ENCODE results near the gene REEP5. TPM values are rescaled to one million over a fixed set of nuclear protein-coding genes. Genes with fewer than 3 reads are reported as not detected.
"Not testable (repeated sequence)": the region's sequence is repeated elsewhere in the genome, so short reads cannot be mapped to it uniquely, and the experiment has no call there.

REEP5 gene
- polyA plus RNA-seq, 6 donors from 2014 or later = 92.3 to 138 (median 101) TPM

GRCh38 chr5:112923148-112923917 lies 1.3 kb upstream of the REEP5 start:
- Mint-ChIP-seq H3K27ac (peak overlapping the region; percentile 69 to 99 (median 94)), H3K36me3 (peaks cover 0 to 7% of the 10 kb centered on the region in 2 donors), H3K9me3 (no peaks in the 10 kb centered on the region), H3K4me3 (peak overlapping the region; percentile 77 to 98 (median 87)), H3K4me1 (peaks cover 39 to 84% (median 58%) of the 10 kb centered on the region in 3 donors), H3K27me3 (no peaks in the 10 kb centered on the region)
- peak; percentile 81 for DNase-seq
- peak; percentile 53 to 55 for ATAC-seq (ENCODE audit: low read depth in 2 of 2)

GRCh38 chr5:112921026-112921832 lies 798 bp downstream of the REEP5 start:
- peaks cover 1 to 18% of the 10 kb centered on the region in 2 donors for H3K36me3 Mint-ChIP-seq
- peak overlapping the region in 5 of 6 donors; percentile 26 to 92 (median 84) for H3K27ac Mint-ChIP-seq
- peak overlapping the region; percentile 77 to 98 (median 90) for H3K4me3 Mint-ChIP-seq
- DNase-seq = peak; percentile 62
- H3K9me3 Mint-ChIP-seq = no peaks in the 10 kb centered on the region
- peak; percentile 40 to 41 for ATAC-seq (ENCODE audit: low read depth in 2 of 2)
- no peaks in the 10 kb centered on the region for H3K27me3 Mint-ChIP-seq
- H3K4me1 Mint-ChIP-seq = peaks cover 44 to 85% (median 61%) of the 10 kb centered on the region in 3 donors

GRCh38 chr5:112919972-112920371 lies 2.1 kb downstream of the REEP5 start:
- Mint-ChIP-seq H3K27me3 (no peaks in the 10 kb centered on the region), H3K36me3 (peaks cover 4 to 18% of the 10 kb centered on the region in 2 donors), H3K4me1 (peaks cover 52 to 81% (median 65%) of the 10 kb centered on the region in 3 donors), H3K9me3 (no peaks in the 10 kb centered on the region), H3K4me3 (peak overlapping the region in 6 of 8 donors; percentile 35 to 94 (median 88)), H3K27ac (peak overlapping the region in 1 of 6 donors; percentile 84)
- ATAC-seq (ENCODE audit: low read depth in 2 of 2) (no peak), DNase-seq (no peak)

- DNase-seq (no peak), ATAC-seq (ENCODE audit: low read depth in 2 of 2) (no peak)
- Mint-ChIP-seq H3K4me3 (peak overlapping the region in 5 of 8 donors; percentile 13 to 89 (median 48)), H3K27me3 (no peaks in the 10 kb centered on the region), H3K36me3 (peaks cover 4 to 18% of the 10 kb centered on the region in 2 donors), H3K27ac (peak overlapping the region in 3 of 6 donors; percentile 9 to 71 (median 35)), H3K4me1 (peaks cover 41 to 68% (median 61%) of the 10 kb centered on the region in 3 donors), H3K9me3 (no peaks in the 10 kb centered on the region)
Measured at GRCh38 chr5:112918679-112919078, 3.3 kb downstream of the REEP5 start.

- H3K9me3 Mint-ChIP-seq = no peaks in the 10 kb centered on the region
- peaks cover 38 to 64% (median 59%) of the 10 kb centered on the region in 3 donors for H3K4me1 Mint-ChIP-seq
- H3K27ac Mint-ChIP-seq = peak overlapping the region in 3 of 6 donors; percentile 32 to 80 (median 71)
- peak overlapping the region in 4 of 8 donors; percentile 12 to 89 (median 22) for H3K4me3 Mint-ChIP-seq
- peaks cover 4 to 22% of the 10 kb centered on the region in 2 donors for H3K36me3 Mint-ChIP-seq
- no peak for DNase-seq
- no peak for ATAC-seq (ENCODE audit: low read depth in 2 of 2)
- H3K27me3 Mint-ChIP-seq = no peaks in the 10 kb centered on the region
Measured at GRCh38 chr5:112918136-112918535, 3.9 kb downstream of the REEP5 start.

GRCh38 chr5:112917453-112917995 lies 4.5 kb downstream of the REEP5 start:
- ATAC-seq (ENCODE audit: low read depth in 2 of 2) = no peak
- peaks cover 37 to 62% (median 61%) of the 10 kb centered on the region in 3 donors for H3K4me1 Mint-ChIP-seq
- peak overlapping the region in 4 of 8 donors; percentile 19 to 89 (median 34) for H3K4me3 Mint-ChIP-seq
- H3K9me3 Mint-ChIP-seq = no peaks in the 10 kb centered on the region
- H3K36me3 Mint-ChIP-seq = peaks cover 4 to 26% of the 10 kb centered on the region in 2 donors
- peak overlapping the region in 2 of 6 donors; percentile 32 to 80 for H3K27ac Mint-ChIP-seq
- H3K27me3 Mint-ChIP-seq = no peaks in the 10 kb centered on the region
- DNase-seq = no peak

GRCh38 chr5:112915831-112916230 lies 6.2 kb downstream of the REEP5 start:
- Mint-ChIP-seq H3K27ac (peak overlapping the region in 2 of 6 donors; percentile 14 to 48), H3K36me3 (peaks cover 4 to 26% of the 10 kb centered on the region in 2 donors), H3K27me3 (no peaks in the 10 kb centered on the region), H3K9me3 (no peaks in the 10 kb centered on the region), H3K4me1 (peaks cover 43 to 62% (median 60%) of the 10 kb centered on the region in 3 donors), H3K4me3 (peak overlapping the region in 1 of 8 donors; percentile 16)
- DNase-seq (no peak), ATAC-seq (ENCODE audit: low read depth in 2 of 2) (no peak)

GRCh38 chr5:112914584-112914983 lies 7.4 kb downstream of the REEP5 start:
- DNase-seq (no peak), ATAC-seq (ENCODE audit: low read depth in 2 of 2) (no peak)
- H3K27me3 Mint-ChIP-seq = no peaks in the 10 kb centered on the region
- H3K27ac Mint-ChIP-seq = peak overlapping the region in 1 of 6 donors; percentile 44
- H3K36me3 Mint-ChIP-seq = peaks cover 4 to 26% of the 10 kb centered on the region in 2 donors
- H3K4me1 Mint-ChIP-seq = peaks cover 47 to 63% (median 49%) of the 10 kb centered on the region in 3 donors
- no peaks in the 10 kb centered on the region for H3K9me3 Mint-ChIP-seq
- no peak overlapping the region for H3K4me3 Mint-ChIP-seq

GRCh38 chr5:112910529-112910928 lies 11.5 kb downstream of the REEP5 start:
- no peaks in the 10 kb centered on the region for H3K27me3 Mint-ChIP-seq
- peaks cover 31 to 44% (median 36%) of the 10 kb centered on the region in 3 donors for H3K4me1 Mint-ChIP-seq
- peaks cover 0 to 8% of the 10 kb centered on the region in 2 donors for H3K36me3 Mint-ChIP-seq
- DNase-seq (no peak), ATAC-seq (ENCODE audit: low read depth in 2 of 2) (no peak)
- no peak overlapping the region for H3K4me3 Mint-ChIP-seq
- no peaks in the 10 kb centered on the region for H3K9me3 Mint-ChIP-seq
- H3K27ac Mint-ChIP-seq = peak overlapping the region in 3 of 6 donors; percentile 42 to 53 (median 43)

- ATAC-seq (ENCODE audit: low read depth in 2 of 2) (no peak), DNase-seq (no peak)
- H3K27me3 Mint-ChIP-seq = no peaks in the 10 kb centered on the region
- peaks cover 37 to 38% (median 38%) of the 10 kb centered on the region in 3 donors for H3K4me1 Mint-ChIP-seq
- H3K36me3 Mint-ChIP-seq = peaks cover 0 to 8% of the 10 kb centered on the region in 2 donors
- H3K4me3 Mint-ChIP-seq = no peak overlapping the region
- H3K9me3 Mint-ChIP-seq = no peaks in the 10 kb centered on the region
- peak overlapping the region in 3 of 6 donors; percentile 37 to 77 (median 66) for H3K27ac Mint-ChIP-seq
Measured at GRCh38 chr5:112908854-112909253, 13.2 kb downstream of the REEP5 start.

- Mint-ChIP-seq H3K27me3 (no peaks in the 10 kb centered on the region), H3K4me1 (peaks cover 41 to 43% (median 42%) of the 10 kb centered on the region in 3 donors), H3K36me3 (no peaks in the 10 kb centered on the region), H3K9me3 (no peaks in the 10 kb centered on the region), H3K4me3 (peak overlapping the region in 1 of 8 donors; percentile 21), H3K27ac (peak overlapping the region; percentile 1 to 97 (median 86))
- no peak for DNase-seq
- peak in 1 of 2 donors; percentile 40 for ATAC-seq (ENCODE audit: low read depth in 2 of 2)
Measured at GRCh38 chr5:112907166-112907631, 14.8 kb downstream of the REEP5 start.

GRCh38 chr5:112906637-112907036 lies 15.4 kb downstream of the REEP5 start:
- H3K36me3 Mint-ChIP-seq = no peaks in the 10 kb centered on the region
- ATAC-seq (ENCODE audit: low read depth in 2 of 2) = peak; percentile 39 to 50
- DNase-seq = no peak
- no peaks in the 10 kb centered on the region for H3K9me3 Mint-ChIP-seq
- peaks cover 43 to 45% (median 44%) of the 10 kb centered on the region in 3 donors for H3K4me1 Mint-ChIP-seq
- H3K4me3 Mint-ChIP-seq = no peak overlapping the region
- no peaks in the 10 kb centered on the region for H3K27me3 Mint-ChIP-seq
- peak overlapping the region; percentile 33 to 97 (median 86) for H3K27ac Mint-ChIP-seq

GRCh38 chr5:112904996-112905395 lies 17.0 kb downstream of the REEP5 start:
- H3K4me1 Mint-ChIP-seq = peaks cover 35 to 47% (median 39%) of the 10 kb centered on the region in 3 donors
- H3K9me3 Mint-ChIP-seq, DNase-seq, H3K27me3 Mint-ChIP-seq, H3K36me3 Mint-ChIP-seq: not testable (repeated sequence)
- peak in 1 of 2 donors; percentile 53 for ATAC-seq (ENCODE audit: low read depth in 2 of 2)
- H3K27ac Mint-ChIP-seq = peak overlapping the region in 5 of 6 donors; percentile 20 to 93 (median 73)
- H3K4me3 Mint-ChIP-seq = peak overlapping the region in 1 of 8 donors; percentile 37
